GM18502 (cell line): ENCODE measurements around the gene HMBS.
"Not testable (repeated sequence)": the region's sequence is repeated elsewhere in the genome, so short reads cannot be mapped to it uniquely, and the experiment has no call there.

Source experiments
- ATAC-seq: cut with Tn5 transposase; IDR thresholded peaks from one replicate; pipeline ENCODE4 v1.9.1; 2021; ENCODE audit warnings: mild to moderate bottlenecking; ENCODE audit not compliant: unreplicated experiment, poor library complexity

The HMBS gene

DNA sequence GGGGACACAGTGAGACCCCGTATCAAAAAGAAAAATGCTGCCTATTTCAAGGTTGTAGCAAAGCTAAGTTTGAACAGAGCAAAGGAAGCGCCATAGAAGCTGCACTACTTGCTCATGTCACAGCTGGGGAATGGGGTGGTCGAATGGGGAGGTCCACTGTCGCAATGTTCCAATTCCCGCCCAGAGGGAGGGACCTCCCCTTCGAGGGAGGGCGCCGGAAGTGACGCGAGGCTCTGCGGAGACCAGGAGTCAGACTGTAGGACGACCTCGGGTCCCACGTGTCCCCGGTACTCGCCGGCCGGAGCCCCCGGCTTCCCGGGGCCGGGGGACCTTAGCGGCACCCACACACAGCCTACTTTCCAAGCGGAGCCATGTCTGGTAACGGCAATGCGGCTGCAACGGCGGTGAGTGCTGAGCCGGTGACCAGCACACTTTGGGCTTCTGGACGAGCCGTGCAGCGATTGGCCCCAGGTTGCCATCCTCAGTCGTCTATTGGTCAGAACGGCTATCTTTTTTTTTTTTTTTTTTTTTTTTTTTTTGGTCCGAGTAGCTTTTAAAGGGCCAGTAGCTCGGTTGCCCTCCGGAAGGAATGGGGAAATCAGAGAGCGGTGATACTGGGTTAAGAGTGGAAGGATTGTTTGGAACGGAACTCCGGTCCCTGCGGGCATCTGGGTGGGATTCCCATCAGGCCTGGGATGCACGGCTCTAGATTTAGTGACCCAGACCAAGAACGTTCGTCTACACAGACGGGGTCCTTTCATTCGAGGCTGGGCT lies at the start of gene HMBS:
HMBS (plus strand) TSS at position 219 of the 774 bp plus-strand sequence; CDS start at position 372, 153 bp downstream.
- ATAC-seq = peak; percentile 92

DNA sequence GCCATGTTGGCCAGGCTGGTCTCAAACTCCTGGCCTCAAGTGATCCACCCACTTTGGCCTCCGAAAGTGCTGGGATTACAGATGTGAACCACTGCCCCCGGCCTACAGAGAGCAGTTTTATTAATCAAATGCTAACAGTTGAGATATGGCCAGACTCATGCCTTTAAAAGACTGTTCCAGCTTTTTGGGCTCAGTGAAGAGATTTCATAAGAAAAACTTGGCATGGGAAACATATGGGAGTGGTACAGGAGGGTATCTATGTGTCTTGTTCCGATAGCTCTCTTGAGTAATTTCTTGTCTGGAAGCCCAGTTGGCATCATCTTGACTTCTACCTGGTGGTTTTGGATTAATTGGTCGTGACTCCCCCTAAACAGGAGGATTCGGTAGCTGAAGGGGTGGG lies 45.8 kb upstream of the HMBS start:
- ATAC-seq = no peak

DNA sequence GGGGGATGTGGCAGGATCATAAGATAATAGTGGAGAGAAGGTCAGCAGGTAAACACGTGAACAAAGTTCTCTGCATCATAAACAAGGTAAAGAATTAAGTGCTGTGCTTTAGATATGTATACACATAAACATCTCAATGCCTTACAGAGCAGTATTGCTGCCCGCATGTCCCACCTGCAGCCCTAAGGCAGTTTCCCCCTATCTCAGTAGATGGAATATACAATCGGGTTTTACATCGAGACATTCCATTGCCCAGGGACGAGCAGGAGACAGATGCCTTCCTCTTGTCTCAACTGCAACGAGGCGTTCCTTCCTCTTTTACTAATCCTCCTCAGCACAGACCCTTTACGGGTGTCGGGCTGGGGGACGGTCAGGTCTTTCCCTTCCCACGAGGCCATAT lies 45.2 kb upstream of the HMBS start:
- ATAC-seq = not testable (repeated sequence)

DNA sequence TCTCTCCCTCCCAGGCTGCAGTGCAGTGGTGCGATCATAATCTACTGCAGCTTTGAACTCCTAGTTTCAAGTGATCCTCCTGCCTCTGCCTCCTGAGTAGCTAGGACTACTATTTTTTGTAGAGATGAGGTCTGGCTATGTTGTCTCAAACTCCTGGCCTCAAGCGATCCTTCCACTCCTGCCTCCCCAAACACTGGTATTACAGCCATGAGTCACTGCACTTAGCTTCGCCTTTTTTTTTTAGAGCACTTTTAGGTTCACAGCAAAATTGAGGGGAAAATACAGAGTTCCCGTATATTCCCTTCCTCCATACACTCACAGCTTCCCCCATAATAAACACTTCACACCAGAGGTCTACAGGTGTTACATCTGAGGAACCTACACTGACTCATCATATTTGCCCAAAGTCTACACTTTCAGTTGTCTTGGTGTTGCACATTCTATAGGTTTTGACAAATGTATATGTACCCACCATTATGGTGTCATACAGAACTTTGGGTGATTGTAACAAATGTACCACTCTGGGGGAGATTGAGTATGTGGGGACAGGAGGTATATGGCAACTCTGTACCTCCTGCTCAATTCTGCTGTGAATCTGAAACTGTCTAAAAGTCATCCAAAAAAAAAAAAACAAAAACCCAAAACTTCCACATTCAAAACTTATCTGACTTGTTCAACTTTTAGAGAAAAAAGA lies 42.7 kb upstream of the HMBS start:
- no peak for ATAC-seq

DNA sequence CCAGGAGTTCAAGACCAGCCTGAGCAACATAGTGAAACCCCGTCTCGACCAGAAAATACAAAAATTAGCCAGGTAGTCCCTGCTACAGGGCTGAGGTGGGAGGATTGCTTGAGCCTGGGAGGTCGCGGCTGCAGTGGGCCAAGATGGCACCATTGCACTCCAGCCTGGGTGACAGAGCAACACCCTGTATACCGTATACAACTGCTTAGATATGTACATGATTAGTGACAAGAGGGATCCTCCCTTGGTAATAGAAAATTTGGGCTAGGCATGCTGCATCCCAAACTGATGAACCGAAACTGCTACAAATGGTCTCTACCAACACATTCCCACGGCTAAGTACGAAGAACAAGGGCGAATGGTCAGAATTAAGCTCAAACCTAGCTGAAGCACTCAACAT lies 41.8 kb upstream of the HMBS start:
- no peak for ATAC-seq

DNA sequence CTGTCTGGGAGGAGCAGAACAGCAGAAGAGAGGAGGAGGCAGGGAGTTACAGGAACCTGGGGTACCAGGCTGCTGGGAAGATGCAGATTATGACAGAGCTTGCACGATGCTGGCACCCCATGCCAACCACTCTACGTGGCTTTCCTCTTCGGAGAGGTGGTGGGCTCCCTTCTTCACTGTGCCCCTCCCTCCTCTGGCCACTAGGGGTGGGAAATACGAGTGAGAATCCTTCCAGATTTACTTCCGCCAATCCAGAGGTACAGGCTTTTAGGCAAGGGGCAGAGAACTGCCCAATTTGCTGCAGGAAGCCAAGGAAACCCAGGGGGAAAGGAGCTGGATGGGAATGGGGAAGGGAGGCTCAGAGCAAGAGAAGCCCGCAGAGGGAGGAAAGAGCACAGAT lies 40.0 kb upstream of the HMBS start:
- no peak for ATAC-seq

DNA sequence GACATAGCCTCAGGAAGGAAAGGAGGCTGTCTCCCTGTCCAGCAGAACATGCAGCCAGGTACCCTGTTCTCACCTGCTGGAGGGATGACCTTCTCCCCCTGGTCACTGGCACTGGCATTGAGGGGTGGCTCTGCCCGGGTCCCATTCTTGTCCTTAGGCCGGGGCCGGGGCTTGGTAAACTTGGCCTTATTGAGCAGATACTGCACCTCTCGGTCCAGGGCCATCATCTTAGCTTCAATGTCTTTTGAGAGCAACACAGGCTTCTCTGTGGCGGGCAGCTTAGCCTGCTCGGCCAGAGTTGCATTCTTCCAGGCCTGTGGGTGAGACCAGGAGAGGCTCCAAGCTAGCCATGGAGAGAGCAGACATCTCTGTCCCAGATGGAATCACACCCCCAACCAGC lies 38.2 kb upstream of the HMBS start:
- no peak for ATAC-seq

DNA sequence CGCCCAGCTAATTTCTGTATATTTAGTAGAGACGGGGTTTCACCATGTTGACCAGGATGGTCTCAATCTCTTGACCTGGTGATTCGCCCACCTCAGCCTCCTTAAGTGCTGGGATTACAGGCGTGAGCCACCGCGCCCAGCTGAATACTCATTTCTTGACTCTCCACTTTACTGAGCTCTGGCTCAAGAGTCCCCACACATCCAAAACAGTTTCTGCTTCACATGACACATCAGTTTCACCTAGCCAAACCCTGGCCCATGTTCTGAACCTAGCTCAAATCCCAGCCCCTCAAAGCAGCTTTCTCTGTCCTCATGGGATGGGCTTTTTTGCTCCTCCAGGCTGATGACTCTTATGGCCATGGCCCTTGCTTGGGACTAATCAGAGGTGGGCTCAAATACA lies 37.5 kb upstream of the HMBS start:
- ATAC-seq = no peak

DNA sequence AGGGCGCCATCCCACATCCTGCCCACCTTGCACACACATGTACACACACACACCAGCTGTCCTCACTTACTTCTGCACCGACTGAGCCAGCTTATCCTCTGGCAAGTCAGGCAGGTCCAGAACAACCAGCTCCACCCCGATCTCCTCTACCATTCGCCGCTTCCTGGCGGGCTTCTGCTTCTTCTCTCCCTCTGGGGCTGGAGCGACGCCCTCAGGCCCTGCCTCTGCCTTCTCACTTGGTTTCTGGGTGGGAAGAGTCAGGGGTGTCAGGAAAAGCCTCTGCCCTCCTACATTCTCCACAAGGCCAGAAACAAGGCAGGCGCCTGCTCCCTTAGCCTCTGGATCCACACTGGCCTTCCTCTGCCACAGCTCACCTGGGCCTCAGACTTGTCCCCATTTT lies 36.0 kb upstream of the HMBS start:
- no peak for ATAC-seq

DNA sequence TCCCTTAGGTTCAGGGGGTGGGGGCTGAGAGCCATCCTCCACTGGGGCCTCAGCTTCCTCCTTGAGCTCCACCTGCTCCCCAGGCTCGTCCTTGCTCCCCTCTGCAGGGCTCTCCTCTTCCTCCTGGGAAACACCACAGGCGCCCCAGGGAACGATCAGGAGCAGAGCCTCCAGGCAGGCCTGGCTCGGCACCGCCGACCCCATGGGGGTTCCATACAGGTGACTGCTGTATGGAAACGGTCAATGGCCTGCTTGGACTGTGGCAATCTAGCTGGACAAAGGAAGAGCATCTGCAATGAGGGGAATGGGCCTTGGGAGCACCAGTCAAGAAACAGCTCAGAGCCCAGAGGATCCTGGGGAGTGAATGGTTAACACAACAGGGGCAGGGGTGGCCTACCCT lies 35.6 kb upstream of the HMBS start:
- ATAC-seq = no peak

DNA sequence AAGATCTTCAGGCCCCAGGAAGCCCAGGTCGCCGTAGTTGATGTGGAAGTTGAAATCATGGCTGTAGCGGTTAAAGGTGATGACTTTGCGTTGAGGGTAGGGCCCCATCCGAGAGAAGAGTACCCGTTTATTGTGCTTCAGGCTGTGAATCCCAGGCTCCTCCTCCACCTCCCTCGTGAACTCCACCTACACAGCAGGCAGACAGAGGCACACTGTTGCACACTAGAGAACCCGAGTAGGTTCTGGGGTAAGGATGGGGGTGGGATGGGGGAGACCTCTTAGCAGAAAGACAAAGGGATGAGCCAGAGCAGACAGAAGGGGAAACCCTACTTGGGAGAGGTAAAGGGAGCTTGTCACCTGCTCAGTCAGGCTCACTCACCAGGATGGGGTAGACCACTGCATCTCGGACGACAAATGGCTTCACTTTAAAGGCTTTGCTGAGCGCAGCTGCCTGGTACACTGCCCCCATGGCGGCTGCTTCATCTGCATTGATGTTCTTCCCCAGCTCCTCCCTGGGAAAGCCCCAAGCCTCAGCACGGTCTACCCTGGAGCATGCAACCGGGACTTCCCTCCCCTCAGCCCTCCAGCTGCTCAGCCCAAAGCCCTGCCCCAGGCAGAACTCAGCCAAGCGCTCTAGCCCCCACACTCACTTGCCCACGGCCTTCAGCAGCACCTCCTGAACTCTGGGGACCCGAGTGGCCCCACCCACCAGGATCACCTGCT lies 33.1 kb upstream of the HMBS start:
- ATAC-seq = peak; percentile 66

DNA sequence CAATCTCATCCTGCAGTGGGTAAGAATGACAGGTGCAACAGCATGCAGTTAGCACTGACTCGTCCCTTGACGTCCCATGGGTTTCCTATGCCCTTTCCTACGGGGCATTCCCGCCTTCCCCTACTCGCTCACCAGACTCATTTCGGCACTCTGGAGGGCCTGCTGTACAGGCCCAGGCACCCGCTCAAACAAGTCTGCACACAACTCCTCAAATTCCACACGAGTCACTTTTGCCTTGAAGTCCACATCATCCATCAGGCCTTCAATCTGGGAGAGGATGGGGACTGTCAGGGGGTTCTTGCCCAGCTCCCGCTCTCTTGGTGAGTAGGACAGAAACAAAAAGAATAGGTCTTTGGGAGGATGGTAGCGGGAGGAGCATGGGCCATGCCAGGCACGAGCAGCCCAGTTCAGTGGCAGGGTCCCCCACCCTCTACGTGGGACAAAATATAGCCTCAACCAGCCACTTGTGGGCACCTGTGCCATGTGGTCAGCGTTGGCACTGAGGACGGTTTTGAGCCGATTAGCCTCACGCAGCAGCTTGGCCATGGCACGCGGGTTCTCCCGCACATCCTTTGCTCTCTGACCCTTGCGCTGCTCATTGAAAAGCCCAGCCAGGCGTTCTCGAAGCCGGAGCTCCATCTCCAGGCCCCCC lies 32.4 kb upstream of the HMBS start:
- no peak for ATAC-seq

DNA sequence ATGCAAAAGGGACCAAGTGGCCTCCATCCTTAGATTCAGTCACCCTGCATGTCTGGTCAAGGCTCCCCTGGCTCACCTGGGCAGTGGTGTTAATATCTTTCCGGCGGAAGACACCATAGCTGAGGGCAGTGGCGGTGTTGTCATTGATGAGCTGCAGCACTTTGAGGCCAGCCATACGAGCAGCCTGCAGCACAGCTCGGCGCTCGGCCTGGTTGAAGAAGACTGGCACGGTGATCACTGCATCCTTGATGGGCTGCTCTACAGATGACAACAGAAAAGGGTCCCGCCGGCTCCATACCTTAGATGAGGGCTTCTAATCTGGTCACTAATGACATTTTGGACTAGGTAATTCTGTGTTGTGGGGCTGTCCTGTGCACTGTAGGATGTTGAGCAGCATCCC lies 30.3 kb upstream of the HMBS start:
- no peak for ATAC-seq

DNA sequence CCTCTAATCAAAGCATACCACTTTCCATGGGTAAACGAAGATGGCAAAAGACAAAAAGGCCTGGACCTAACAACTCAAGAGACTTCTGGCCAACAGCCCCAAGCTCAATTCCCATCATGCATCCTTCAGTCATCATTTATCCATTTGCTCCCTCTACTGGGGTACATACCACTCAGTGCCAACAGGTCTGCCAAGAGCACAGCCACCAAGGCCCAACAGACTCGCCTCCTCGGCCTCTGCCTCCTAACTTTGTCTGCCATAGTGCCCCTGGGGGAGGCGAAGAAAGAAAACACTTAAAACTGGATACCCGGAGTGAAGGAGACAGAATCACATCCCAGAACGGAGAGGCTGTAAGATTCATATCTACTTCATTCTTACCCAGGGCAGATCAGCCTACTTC lies 28.8 kb upstream of the HMBS start:
- no peak for ATAC-seq

DNA sequence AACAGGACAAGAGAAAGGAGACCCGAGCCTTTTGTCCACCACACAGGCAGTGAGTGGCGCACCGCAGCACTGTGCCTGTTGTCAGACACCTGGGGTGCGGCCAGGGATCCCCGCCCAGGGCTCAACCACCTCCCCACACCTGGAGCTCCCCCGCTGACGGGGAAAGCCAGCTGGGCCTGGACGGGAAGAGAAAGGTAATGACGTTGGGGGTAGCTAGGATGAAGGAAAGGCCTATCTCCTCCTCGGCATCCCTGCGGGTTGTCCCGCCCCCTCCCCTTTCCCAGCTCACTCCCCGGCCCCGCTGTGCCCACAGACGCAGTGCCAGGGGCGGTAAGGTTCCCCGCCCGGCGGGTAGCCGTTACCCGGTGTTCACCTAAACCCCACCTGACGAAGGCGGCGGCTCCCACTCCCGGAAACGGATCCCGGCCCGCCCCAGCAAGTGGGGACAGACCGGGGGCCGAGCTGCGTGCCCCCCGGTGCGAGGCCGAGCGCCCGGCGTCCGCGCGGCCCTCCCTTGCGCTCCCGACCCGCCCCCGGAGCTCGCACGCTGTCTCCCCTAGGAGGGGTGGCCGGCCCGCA lies 28.2 kb upstream of the HMBS start:
- ATAC-seq = peak; percentile 24

DNA sequence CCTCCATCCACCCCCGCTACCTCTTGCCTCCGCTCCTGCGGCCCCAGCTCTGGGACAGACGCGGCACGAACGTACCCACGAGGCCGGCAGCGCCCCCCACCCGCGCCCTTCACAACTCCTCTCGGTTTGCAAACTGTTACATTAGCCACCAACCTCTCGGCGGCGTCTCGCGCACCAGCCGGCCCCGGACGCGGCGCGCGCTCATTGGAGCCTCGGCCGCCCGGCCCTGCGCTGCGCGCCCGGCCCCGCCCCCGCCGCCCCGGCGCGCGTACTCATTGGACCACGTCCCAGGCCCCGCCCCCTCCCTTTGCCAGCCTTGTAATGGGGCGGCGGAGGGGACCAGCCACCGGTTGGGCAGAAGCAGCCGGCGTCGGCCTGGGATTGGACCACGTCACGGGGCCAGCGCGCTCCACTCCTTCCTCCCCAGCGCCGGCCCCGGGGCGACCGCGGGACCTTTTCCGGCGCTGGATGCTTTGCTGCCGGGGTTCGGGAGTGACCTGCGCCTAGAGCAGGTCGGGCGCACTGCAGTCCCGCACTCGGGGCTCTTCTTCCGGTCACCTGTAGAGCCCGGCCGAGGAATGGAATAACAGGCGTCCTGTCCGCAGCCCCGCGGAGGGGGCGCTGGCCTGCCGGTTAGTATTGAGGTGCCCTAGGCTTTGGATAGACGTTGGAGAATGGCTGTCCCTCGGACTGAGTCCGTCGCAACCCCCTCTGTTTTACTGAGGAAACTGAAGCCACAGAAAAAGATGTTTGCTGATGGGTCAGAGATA lies 27.5 kb upstream of the HMBS start, which contains the start of gene HYOU1:
HYOU1 (minus strand) TSS at position 206 of the 770 bp plus-strand sequence. CDS start 1,045 bp downstream, outside the sequence.
- peak; percentile 91 for ATAC-seq

DNA sequence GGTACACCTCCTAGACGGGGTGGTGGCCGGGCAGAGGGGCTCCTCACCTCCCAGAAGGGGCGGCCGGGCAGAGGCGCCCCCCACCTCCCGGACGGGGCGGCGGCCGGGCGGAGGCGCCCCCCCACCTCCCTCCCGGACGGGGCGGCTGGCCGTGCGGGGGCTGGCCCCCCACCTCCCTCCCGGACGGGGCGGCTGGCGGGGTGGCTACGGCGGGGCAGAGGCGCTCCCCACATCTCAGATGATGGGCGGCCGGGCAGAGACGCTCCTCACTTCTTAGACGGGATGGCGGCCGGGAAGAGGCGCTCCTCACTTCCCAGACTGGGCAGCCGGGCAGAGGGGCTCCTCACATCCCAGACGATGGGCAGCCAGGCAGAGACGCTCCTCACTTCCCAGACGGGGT lies 25.6 kb upstream of the HMBS start:
- ATAC-seq = not testable (repeated sequence)

DNA sequence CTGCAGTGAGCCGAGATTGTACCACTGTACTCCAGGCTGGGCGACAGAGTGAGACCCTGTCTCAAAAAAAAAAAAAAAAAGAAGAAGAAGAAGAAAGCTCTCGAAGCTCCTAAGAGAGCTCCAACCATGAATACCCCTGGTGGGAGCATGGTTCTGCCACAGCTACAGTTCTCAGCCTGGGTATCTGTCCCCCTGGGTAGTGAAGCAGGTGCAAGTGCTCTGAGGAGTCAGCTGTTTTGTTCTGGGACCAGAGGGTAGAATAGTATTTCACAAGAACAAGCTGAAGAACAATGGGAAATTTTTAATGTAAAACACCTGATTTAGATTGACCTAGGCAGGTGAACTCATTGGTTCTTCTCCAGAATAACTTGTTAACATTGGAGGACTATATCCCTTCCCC lies 23.4 kb upstream of the HMBS start:
- ATAC-seq = no peak

DNA sequence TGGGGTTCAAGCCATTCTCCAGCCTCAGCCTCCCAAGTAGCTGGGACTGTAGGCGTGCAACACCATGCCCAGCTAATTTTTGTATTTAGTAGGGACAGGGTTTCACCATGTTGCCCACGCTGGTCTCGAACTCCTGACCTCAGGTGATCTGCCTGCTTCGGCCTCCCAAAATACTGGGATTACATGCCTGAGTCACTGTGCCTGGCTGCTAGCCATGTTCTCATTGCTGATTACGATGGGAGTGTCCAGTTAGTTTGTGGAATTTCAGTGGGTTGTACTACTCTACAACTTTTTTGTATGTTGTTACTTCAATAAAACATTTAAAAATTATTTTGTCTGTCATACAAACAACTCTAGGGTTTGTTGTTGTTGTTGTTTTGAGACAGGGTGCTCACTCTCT lies 21.9 kb upstream of the HMBS start:
- ATAC-seq = no peak

DNA sequence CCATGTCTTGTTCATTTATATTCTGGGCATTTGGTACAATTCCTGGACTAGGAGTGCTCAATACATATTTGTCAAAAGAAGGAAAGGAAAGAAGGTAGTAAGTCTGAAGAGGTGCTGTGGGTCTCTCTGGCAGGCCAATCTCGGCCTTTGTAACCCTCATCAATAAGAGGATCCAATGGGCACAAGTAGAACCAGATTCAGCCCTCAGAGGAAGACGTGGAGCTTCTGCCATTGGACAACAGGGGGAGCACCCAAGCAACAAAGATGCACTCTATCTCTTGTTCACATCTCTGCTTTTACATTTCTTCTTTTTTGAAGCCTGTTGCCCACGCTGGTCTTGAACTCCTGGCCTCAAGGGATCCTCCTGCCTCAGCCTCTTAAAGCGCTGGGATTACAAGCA lies 19.3 kb upstream of the HMBS start:
- ATAC-seq = no peak
